ENCODE measurements around the gene POLE.

DNA sequence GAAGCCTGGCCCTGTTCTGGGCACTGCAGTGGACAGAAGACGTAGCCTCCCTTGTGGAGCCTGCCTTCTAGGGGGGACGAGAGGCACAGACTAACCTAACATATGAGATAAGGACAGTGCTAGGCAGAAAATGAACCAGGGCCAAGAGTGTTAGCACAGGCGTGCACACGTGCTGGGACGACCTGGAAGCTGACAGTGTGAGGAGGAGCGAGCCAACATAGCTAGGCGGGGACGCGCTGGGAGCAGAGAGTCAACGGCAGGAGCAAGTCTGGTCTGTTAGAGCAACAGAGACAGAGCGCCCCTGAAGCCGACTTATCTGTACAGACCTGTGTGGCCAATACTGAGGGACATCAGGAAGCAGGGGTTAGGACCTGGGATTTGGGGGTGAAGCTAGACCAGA, 8.3 kb upstream of the POLE start:
- TF ChIP-seq, protein P1, sequence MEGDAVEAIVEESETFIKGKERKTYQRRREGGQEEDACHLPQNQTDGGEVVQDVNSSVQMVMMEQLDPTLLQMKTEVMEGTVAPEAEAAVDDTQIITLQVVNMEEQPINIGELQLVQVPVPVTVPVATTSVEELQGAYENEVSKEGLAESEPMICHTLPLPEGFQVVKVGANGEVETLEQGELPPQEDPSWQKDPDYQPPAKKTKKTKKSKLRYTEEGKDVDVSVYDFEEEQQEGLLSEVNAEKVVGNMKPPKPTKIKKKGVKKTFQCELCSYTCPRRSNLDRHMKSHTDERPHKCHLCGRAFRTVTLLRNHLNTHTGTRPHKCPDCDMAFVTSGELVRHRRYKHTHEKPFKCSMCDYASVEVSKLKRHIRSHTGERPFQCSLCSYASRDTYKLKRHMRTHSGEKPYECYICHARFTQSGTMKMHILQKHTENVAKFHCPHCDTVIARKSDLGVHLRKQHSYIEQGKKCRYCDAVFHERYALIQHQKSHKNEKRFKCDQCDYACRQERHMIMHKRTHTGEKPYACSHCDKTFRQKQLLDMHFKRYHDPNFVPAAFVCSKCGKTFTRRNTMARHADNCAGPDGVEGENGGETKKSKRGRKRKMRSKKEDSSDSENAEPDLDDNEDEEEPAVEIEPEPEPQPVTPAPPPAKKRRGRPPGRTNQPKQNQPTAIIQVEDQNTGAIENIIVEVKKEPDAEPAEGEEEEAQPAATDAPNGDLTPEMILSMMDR (IDR thresholded peaks at IDR 0.05; ENCODE audit: low read depth, low read length), result no peak
- no peak for TF ChIP-seq EZH2phosphoT487 (IDR thresholded peaks at IDR 0.05; ENCODE audit: low read depth)
